Kidney glomerular epithelial cell (primary cell): ENCODE results near the gene ZNF253.
"Not testable (repeated sequence)": the region's sequence is repeated elsewhere in the genome, so short reads cannot be mapped to it uniquely, and the experiment has no call there.

Experiments used
- DNase-seq: peaks from one replicate; lab custom pipeline; 2025; lab: John Stamatoyannopoulos, UW

Gene ZNF253

GRCh38 chr19:19900139-19900728, 34.6 kb downstream of the ZNF253 start:
- peak; percentile 26 for DNase-seq

- DNase-seq, result peak; percentile 67
Observed at GRCh38 chr19:19900729-19901444, 35.2 kb downstream of the ZNF253 start, which contains the start of gene ZNF93. ZNF93 (plus strand) TSS chr19:19900946; CDS start chr19:19901089, 143 bp downstream.

- not testable (repeated sequence) for DNase-seq
Observed at GRCh38 chr19:19907551-19907950, 41.9 kb downstream of the ZNF253 start.

GRCh38 chr19:19909654-19910053, 44.0 kb downstream of the ZNF253 start:
- DNase-seq, result no peak

- peak; percentile 7 for DNase-seq
Observed at GRCh38 chr19:19911150-19911549, 45.5 kb downstream of the ZNF253 start.

GRCh38 chr19:19914596-19914995, 48.9 kb downstream of the ZNF253 start:
- DNase-seq, result no peak

GRCh38 chr19:19930417-19930816, 64.7 kb downstream of the ZNF253 start:
- DNase-seq, result not testable (repeated sequence)

- DNase-seq, result not testable (repeated sequence)
Observed at GRCh38 chr19:19933432-19934314, 68.0 kb downstream of the ZNF253 start.

- DNase-seq, result no peak
Observed at GRCh38 chr19:19937403-19937802, 71.7 kb downstream of the ZNF253 start.

GRCh38 chr19:19938449-19938848, 72.8 kb downstream of the ZNF253 start:
- DNase-seq, result no peak

GRCh38 chr19:19943848-19944582, 78.3 kb downstream of the ZNF253 start:
- DNase-seq, result no peak
